HK-2 (cell line): Measurements from ENCODE around the gene VDAC1.
A peak's percentile ranks its signal among the peaks of the same experiment; 100 is the strongest.
"Not testable (repeated sequence)": the region's sequence is repeated elsewhere in the genome, so short reads cannot be mapped to it uniquely, and the experiment has no call there.

Source experiments
- DNase-seq: peaks from one replicate; pipeline ENCODE4 v3.0.0-alpha.2; 2018; ENCODE audit not compliant: unreplicated experiment

Gene VDAC1

DNA sequence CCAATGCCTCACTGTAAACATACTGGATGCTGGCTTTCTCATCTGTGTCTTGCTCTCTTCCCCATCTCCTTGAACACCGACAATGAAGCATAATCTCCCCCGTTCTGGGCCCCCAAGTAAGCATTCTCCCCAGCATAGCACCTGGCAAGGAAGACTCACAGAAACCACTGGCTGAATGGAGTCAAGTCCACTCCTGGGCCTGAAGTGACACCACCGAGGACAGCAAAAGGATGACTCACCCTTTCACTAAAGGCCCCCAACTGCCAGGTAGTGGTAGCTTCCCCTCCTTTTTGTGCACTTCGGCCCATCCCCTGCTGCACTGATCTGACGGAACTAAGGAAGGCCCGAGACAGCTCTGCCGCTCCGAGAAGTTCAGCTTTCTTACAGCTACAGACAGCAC is 9.4 kb downstream of the VDAC1 start:
- DNase-seq, result no peak

DNA sequence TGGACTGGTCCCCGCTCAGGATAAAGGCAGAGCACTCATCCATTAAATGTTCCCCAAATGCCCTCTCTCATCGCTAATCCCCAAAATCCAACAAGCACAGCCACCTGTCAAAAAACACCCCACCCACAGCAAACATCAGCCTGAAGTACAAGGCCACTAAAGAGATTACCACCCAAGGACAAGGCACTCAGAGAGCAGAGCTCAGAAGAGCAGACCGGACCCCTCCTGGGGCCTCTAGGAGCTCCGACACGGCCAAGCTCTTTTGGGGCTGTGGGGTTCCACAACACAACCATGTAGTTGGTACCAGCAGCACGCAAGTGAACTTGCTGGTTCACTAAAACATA is 9.8 kb downstream of the VDAC1 start:
- no peak for DNase-seq

DNA sequence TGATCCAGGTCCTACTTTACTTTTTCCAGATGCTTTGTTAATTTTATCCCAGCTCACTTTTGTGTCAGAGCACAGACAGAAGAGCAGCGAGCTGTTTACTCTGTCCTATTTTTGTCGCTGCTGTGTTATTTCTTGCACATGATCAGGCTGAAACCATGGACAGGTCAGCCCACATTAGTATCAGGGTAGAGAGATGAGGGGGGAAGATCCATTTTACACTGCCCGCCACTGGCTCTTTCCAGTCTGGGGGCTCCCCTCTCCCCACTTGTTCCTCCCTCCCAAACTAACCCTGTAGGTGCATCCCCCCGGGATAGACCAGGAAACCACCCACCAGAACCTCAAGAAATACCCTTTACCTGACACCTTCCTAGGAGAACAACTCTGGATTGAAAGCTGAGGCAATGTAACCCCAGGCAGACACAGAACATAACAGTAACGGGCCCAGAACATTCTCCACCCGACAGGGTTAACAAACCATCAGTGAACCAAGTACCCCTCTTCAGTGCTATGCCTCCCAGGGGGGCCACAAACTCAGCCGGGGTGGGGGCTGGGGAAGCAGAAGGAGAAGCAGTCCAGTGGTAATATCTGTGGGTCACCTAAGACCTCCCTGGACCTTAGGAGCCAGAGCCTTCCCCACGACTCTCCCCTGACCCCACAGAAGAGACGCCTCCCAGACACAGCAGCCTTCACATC is 10.3 kb downstream of the VDAC1 start:
- DNase-seq, result no peak

DNA sequence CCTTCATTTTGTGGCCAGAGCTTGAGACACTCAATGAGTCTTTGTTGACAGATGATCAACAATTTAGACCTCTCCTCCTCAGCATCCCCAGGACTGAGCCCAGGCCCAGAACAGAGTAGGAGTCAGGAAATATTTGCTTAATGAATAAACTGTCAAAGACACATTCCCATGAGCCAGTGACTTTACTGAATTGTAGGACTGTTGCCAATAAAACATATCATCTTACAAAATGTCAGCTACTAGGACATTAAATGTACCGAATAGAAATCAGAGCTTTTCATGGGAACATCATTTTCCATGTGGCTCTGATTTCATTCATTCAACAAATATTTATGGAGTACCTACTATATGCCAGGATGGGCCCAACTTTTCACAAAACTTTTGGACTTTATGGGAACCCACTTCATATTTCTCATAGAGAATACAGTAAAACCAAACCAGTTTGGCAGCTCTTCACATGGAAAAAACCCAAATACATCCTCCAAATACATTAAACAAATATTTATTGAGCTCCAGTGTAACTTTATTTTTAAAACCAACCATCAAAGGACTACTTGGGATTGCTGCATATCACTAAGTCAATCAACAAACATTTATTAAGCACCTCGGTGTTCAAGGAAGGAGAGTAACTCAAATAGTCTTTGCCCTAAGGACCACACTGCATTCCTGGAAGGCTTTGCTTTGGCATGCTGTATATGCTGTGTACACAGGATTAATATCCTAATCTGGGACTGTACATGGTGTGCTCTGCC is 11.4 kb downstream of the VDAC1 start:
- DNase-seq, result no peak

GRCh38 chr5:133992429-133993155 is 12.2 kb downstream of the VDAC1 start:
- DNase-seq, result no peak

DNA sequence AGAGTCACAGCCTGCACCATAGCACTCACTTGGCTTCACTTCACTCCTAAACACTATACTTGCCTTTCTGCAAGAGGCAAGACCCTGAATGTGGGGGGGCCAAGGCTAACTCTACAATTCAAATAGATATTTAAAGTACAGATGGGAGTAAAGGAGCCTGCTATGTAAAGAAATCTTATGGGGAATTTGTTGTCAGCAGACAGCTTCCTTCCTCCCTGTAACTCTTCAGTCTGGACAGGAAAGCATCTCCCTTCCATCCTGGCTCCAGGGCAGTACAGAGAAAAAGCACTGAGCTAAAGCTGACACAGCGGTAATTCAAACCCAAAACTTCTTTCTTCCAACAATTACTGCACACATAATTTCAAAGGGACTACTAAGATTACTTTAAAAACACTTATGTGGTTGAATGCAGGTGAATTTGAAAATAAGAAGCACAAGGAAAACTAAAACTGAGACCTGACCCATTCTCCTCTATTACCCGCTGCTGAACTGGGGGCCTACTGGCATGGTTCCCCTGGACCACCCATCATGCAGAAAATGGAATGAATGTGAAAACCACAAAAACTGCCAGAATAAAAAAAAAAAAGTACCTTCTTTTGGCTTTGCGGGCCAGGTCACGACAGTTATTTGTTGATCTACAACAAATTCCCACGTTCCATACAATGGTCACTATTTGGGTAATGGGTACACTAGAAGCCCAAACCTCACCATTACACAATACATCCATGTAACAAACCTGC is 13.4 kb downstream of the VDAC1 start:
- no peak for DNase-seq

DNA sequence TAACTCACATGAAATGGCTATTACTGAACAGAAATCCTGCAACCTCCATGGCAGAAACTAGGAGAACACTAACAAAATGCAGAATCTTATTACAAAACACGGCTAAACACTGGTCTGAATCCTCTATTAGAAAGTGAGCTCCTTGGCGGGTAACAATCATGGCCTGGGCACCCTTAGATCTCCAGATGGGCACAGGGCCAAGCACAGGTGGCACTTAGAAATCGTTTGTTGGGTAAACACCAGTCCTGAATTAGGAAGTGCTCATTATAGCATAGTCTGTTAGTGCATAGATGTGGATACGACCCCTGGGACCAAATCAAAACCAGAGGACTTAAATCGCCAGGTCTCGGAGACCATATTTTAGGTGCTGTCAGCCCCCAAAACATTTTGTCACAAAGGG is 14.4 kb downstream of the VDAC1 start:
- no peak for DNase-seq

DNA sequence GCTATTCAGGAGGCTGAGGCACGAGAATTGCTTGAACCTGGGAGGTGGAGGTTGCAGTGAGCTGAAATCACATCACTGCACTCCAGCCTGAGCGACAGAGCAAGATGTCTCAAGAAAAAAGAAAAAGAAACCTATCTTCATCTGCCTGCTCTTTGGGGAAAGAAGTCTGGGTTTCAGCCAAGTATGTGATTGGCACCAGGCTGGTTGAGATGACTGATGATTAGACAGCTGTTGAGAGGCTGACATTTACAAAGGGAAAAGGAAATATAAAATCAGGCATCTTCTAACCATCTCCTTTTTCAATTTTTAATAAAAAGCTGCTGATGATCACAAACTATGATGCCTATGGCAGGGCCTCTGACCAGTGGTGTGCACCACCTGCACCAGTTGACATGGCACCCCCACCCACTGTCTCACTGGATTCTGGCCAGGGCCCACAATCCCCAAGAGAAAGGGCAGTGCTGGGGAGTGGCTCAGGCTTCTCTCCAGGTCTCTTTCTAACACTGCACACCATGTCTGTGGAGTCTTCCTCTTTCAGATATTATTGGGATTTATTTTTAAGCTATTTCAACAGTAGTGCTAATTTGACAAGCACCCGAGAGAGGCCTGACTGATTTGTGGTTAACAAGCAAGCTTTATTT is 19.1 kb downstream of the VDAC1 start:
- no peak for DNase-seq

- no peak for DNase-seq
Measured at GRCh38 chr5:133983674-133984073, 21.1 kb downstream of the VDAC1 start.

GRCh38 chr5:133981714-133982113 is 23.1 kb downstream of the VDAC1 start:
- no peak for DNase-seq

DNA sequence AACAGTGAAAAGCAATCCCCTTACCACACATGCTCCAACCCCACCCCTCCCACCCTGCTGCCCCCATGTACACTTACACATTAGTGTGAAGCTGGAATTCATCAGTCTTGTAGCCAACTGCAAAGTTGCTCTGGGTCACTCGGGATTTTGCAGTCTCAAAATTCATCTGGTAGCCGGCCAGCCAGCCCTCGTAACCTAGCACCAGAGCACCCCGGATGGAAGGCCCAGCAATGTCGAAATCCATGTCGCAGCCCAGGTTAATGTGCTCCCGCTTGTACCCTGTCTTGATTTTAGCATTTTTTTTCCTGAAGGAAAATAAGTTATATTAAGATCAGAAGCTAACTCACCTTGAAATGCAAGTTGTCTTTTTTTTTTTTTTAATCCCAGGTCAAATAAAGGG is 24.1 kb downstream of the VDAC1 start:
- no peak for DNase-seq

- DNase-seq, result no peak
Measured at GRCh38 chr5:133978943-133979342, 25.8 kb downstream of the VDAC1 start.

GRCh38 chr5:133977858-133978257 is 26.9 kb downstream of the VDAC1 start:
- DNase-seq, result no peak

DNA sequence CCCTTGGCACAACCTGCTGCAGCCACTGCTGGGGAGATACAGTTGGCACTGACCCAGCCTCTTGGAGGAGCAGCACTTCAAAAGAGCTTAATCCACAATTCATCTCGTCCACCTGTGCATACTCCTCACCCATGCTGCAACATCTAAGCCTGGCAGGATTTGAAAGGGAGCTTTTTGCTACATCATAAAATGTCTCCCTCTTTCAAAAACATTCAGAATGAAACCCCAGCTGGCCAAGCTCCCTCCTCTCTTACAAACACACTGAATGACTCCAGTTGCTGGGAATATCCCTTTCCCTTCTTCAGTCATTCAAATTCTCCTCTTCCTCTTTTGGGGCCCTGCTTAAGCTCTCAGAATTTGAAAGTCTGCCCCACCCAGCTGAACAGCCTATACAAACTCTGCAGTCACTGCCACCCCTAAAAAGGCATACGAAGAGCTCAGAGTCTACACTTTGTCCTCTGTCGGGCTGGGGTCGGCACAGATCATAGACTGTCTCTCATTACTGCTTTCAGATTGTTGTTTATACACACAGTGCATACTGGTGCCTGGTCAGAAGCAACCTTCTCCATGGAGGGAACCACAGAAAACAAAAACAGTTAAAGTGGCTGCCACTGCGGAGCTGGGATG is 27.5 kb downstream of the VDAC1 start:
- no peak for DNase-seq

GRCh38 chr5:133975546-133975945 is 29.2 kb downstream of the VDAC1 start:
- not testable (repeated sequence) for DNase-seq

DNA sequence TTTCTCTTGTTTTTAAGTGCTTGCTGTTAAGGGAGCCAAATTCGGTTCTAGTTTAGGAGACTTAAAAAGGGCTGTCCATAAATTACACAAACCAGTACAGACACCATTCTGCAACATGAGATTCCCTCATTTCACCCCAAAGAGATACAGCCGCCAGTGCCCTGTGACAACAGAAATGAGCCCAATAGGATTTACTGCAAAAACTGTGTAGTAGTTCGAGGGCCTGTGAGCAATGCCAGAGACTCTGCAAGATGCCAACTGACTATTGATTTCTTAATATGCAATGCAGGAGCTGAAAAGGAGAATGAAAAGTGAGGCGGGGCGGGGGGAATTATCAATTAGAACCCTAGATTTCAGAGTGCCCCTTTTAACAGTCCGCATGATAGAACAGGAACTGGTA is 30.6 kb downstream of the VDAC1 start:
- DNase-seq, result no peak

- DNase-seq, result no peak
Measured at GRCh38 chr5:133970325-133970909, 34.4 kb downstream of the VDAC1 start.

DNA sequence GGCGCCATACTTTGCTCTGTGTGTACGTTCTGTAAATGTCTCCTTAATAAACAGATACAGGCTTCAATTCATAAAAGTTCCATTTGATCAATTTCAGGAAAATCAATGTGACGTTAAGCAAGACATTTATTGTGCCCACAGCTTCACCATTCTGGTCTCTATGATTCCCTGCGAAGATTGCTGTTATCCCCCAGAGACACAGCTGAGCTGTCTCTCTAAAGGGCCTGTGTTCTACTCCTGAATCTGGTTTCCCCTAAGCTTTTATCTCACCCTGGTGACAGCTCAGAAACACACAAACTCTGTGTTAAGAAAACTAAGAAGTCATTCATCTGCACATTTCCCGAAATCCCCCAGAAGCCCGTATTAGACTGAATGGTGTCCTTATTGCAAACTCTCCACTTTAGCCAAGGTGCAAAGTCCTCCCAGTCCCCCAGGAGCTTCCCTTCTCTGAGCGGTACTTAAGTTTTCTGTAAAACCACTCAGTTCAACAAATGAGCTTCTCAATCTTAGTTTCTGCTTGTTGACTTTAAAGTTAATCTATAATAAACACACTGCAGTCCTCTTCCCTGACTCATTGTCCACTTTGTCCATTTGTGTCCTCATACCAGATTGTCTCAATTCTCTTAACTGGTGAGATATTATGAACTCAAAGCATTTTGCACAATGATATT is 35.0 kb downstream of the VDAC1 start:
- peak; percentile 22 for DNase-seq

GRCh38 chr5:133968204-133968980 is 36.4 kb downstream of the VDAC1 start, which contains the start of gene C5orf15:
Gene C5orf15 (minus strand): TSS chr5:133968625. CDS start chr5:133968584, 41 bp downstream.
- DNase-seq, result peak; percentile 85
